Central memory CD8-positive, alpha-beta T cell (primary cell): ENCODE results near the gene PPP1R3G.

ENCODE experiments used
- ATAC-seq: fragments of 150-1000 bp; cut with Tn5 transposase; replicated peaks from 2 replicates; pipeline ENCODE4 v1.10.0; 2022; ENCODE audit warnings: mild to moderate bottlenecking, moderate FRiP score, moderate number of reproducible peaks; ENCODE audit not compliant: poor library complexity, severe bottlenecking; ENCODE audit errors: extremely low read depth
- DNase-seq, 2 donors: peaks; one replicate each; pipeline ENCODE4 v3.0.0; 2021; ENCODE audit warnings: low spot score in 2 of 2
- H3K27ac Mint-ChIP-seq: one replicate; pipeline ENCODE4 v1.8.0; 2022; ENCODE audit warnings: low read depth, mild to moderate bottlenecking, moderate library complexity, mixed read lengths
- H3K27me3 Mint-ChIP-seq: one replicate; pipeline ENCODE4 v1.8.0; 2022; ENCODE audit warnings: mixed read lengths
- H3K36me3 Mint-ChIP-seq: one replicate; pipeline ENCODE4 v1.8.0; 2022; ENCODE audit warnings: mild to moderate bottlenecking, moderate library complexity, mixed read lengths; ENCODE audit not compliant: insufficient read depth
- H3K4me1 Mint-ChIP-seq: one replicate; pipeline ENCODE4 v1.8.0; 2022; ENCODE audit warnings: mixed read lengths
- H3K4me3 Mint-ChIP-seq: one replicate; pipeline ENCODE4 v1.8.0; 2022; ENCODE audit warnings: mild to moderate bottlenecking, moderate library complexity, mixed read lengths
- H3K9me3 Mint-ChIP-seq: one replicate; pipeline ENCODE4 v1.8.0; 2022; ENCODE audit warnings: mixed read lengths

The PPP1R3G gene

GRCh38 chr6:5102267-5102970 is 17.3 kb downstream of the PPP1R3G start:
- H3K36me3 Mint-ChIP-seq: no peaks in the 10 kb centered on the region

GRCh38 chr6:5103250-5103649 is 18.1 kb downstream of the PPP1R3G start:
- H3K9me3 Mint-ChIP-seq: no peaks in the 10 kb centered on the region
- ATAC-seq: no peak

More at GRCh38 chr6:5102267-5102970, 17.3 kb downstream of the PPP1R3G start:
- no peaks in the 10 kb centered on the region for H3K9me3 Mint-ChIP-seq
- no peaks in the 10 kb centered on the region for H3K27me3 Mint-ChIP-seq
- H3K27ac Mint-ChIP-seq: no peak overlapping the region
- H3K4me1 Mint-ChIP-seq: no peaks in the 10 kb centered on the region
- DNase-seq (no peak), ATAC-seq (no peak)
- no peak overlapping the region for H3K4me3 Mint-ChIP-seq

GRCh38 chr6:5104667-5105066 is 19.5 kb downstream of the PPP1R3G start:
- DNase-seq: no peak
- ATAC-seq: no peak
- Mint-ChIP-seq H3K27ac (no peak overlapping the region), H3K4me3 (no peak overlapping the region), H3K9me3 (no peaks in the 10 kb centered on the region), H3K4me1 (no peaks in the 10 kb centered on the region), H3K36me3 (no peaks in the 10 kb centered on the region), H3K27me3 (no peaks in the 10 kb centered on the region)

More at GRCh38 chr6:5103250-5103649, 18.1 kb downstream of the PPP1R3G start:
- Mint-ChIP-seq H3K27ac (no peak overlapping the region), H3K4me1 (no peaks in the 10 kb centered on the region), H3K36me3 (no peaks in the 10 kb centered on the region), H3K27me3 (no peaks in the 10 kb centered on the region), H3K4me3 (no peak overlapping the region)
- DNase-seq: no peak

GRCh38 chr6:5105146-5105545 is 20.0 kb downstream of the PPP1R3G start:
- no peak for ATAC-seq

GRCh38 chr6:5107341-5107740 is 22.2 kb downstream of the PPP1R3G start:
- ATAC-seq: no peak
- Mint-ChIP-seq H3K9me3 (no peaks in the 10 kb centered on the region), H3K4me3 (no peak overlapping the region), H3K27ac (no peak overlapping the region), H3K36me3 (no peaks in the 10 kb centered on the region), H3K4me1 (no peaks in the 10 kb centered on the region), H3K27me3 (no peaks in the 10 kb centered on the region)
- no peak for DNase-seq

More at GRCh38 chr6:5105146-5105545, 20.0 kb downstream of the PPP1R3G start:
- H3K27me3 Mint-ChIP-seq: no peaks in the 10 kb centered on the region
- no peaks in the 10 kb centered on the region for H3K4me1 Mint-ChIP-seq
- no peak for DNase-seq
- H3K27ac Mint-ChIP-seq: no peak overlapping the region
- no peaks in the 10 kb centered on the region for H3K9me3 Mint-ChIP-seq
- H3K36me3 Mint-ChIP-seq: no peaks in the 10 kb centered on the region
- H3K4me3 Mint-ChIP-seq: no peak overlapping the region

- H3K36me3 Mint-ChIP-seq: no peaks in the 10 kb centered on the region
Measured at GRCh38 chr6:5108068-5108467, 22.9 kb downstream of the PPP1R3G start.

GRCh38 chr6:5108536-5109150 is 23.5 kb downstream of the PPP1R3G start:
- ATAC-seq (no peak), DNase-seq (no peak)
- no peaks in the 10 kb centered on the region for H3K9me3 Mint-ChIP-seq
- no peaks in the 10 kb centered on the region for H3K27me3 Mint-ChIP-seq
- no peaks in the 10 kb centered on the region for H3K4me1 Mint-ChIP-seq
- no peaks in the 10 kb centered on the region for H3K36me3 Mint-ChIP-seq
- H3K27ac Mint-ChIP-seq: no peak overlapping the region
- no peak overlapping the region for H3K4me3 Mint-ChIP-seq

More at GRCh38 chr6:5108068-5108467, 22.9 kb downstream of the PPP1R3G start:
- H3K9me3 Mint-ChIP-seq: no peaks in the 10 kb centered on the region
- ATAC-seq (no peak), DNase-seq (no peak)
- H3K27me3 Mint-ChIP-seq: no peaks in the 10 kb centered on the region
- no peaks in the 10 kb centered on the region for H3K4me1 Mint-ChIP-seq
- H3K27ac Mint-ChIP-seq: no peak overlapping the region
- no peak overlapping the region for H3K4me3 Mint-ChIP-seq

GRCh38 chr6:5109436-5109835 is 24.3 kb downstream of the PPP1R3G start:
- Mint-ChIP-seq H3K36me3 (no peaks in the 10 kb centered on the region), H3K27ac (no peak overlapping the region), H3K4me1 (no peaks in the 10 kb centered on the region), H3K4me3 (no peak overlapping the region), H3K27me3 (no peaks in the 10 kb centered on the region), H3K9me3 (no peaks in the 10 kb centered on the region)
- DNase-seq: no peak
- no peak for ATAC-seq

- DNase-seq: no peak
- no peaks in the 10 kb centered on the region for H3K27me3 Mint-ChIP-seq
- H3K4me1 Mint-ChIP-seq: no peaks in the 10 kb centered on the region
- H3K4me3 Mint-ChIP-seq: no peak overlapping the region
- no peak overlapping the region for H3K27ac Mint-ChIP-seq
- no peaks in the 10 kb centered on the region for H3K36me3 Mint-ChIP-seq
- no peaks in the 10 kb centered on the region for H3K9me3 Mint-ChIP-seq
- no peak for ATAC-seq
Measured at GRCh38 chr6:5110246-5110645, 25.1 kb downstream of the PPP1R3G start.

- Mint-ChIP-seq H3K36me3 (no peaks in the 10 kb centered on the region), H3K4me1 (no peaks in the 10 kb centered on the region), H3K27me3 (no peaks in the 10 kb centered on the region), H3K4me3 (no peak overlapping the region), H3K9me3 (no peaks in the 10 kb centered on the region), H3K27ac (no peak overlapping the region)
- ATAC-seq (no peak), DNase-seq (no peak)
Measured at GRCh38 chr6:5111626-5112025, 26.5 kb downstream of the PPP1R3G start.

GRCh38 chr6:5112066-5112799 is 27.1 kb downstream of the PPP1R3G start:
- Mint-ChIP-seq H3K4me1 (no peaks in the 10 kb centered on the region), H3K27me3 (no peaks in the 10 kb centered on the region), H3K36me3 (peaks cover 2% of the 10 kb centered on the region), H3K4me3 (no peak overlapping the region), H3K9me3 (no peaks in the 10 kb centered on the region), H3K27ac (no peak overlapping the region)
- no peak for DNase-seq
- no peak for ATAC-seq

- Mint-ChIP-seq H3K9me3 (no peaks in the 10 kb centered on the region), H3K36me3 (peaks cover 2% of the 10 kb centered on the region), H3K4me3 (no peak overlapping the region), H3K27me3 (no peaks in the 10 kb centered on the region), H3K27ac (no peak overlapping the region), H3K4me1 (no peaks in the 10 kb centered on the region)
- ATAC-seq (no peak), DNase-seq (no peak)
Measured at GRCh38 chr6:5113096-5113495, 28.0 kb downstream of the PPP1R3G start.

- no peak for ATAC-seq
- DNase-seq: no peak
- H3K27ac Mint-ChIP-seq: no peak overlapping the region
- no peaks in the 10 kb centered on the region for H3K4me1 Mint-ChIP-seq
- peaks cover 2% of the 10 kb centered on the region for H3K36me3 Mint-ChIP-seq
- no peak overlapping the region for H3K4me3 Mint-ChIP-seq
- H3K9me3 Mint-ChIP-seq: no peaks in the 10 kb centered on the region
- H3K27me3 Mint-ChIP-seq: no peaks in the 10 kb centered on the region
Measured at GRCh38 chr6:5115168-5115567, 30.0 kb downstream of the PPP1R3G start.
